Common myeloid progenitor, CD34-positive (primary cell): ENCODE data around the gene TNKS2.

Source experiments
- CTCF ChIA-PET: fragments of 350-600 bp; sonication (Branson Sonifier 250); formaldehyde crosslinking; loops from one replicate; lab custom pipeline; 2021; ENCODE audit warnings: antibody characterized with exemption; lab: Charles Lee
- POLR2A ChIA-PET: fragments of 350-600 bp; sonication (Branson Sonifier 250); formaldehyde crosslinking; loops from one replicate; lab custom pipeline; 2021; ENCODE audit warnings: antibody characterized with exemption; lab: Charles Lee
- DNase-seq, 3 donors: peaks; one replicate each; pipeline versions ENCODE4 v3.0.0 to v3.0.0-alpha.2; 2013
- H3K27ac ChIP-seq, 2 experiments: 1 replicate in 1 of 2; 2 replicates in 1 of 2; pipeline ENCODE4 v1.7.0; 2013; ENCODE audit warnings: inconsistent platforms in 2 of 2, low read length in 2 of 2, mild to moderate bottlenecking in 2 of 2, low read depth in 1 of 2, moderate library complexity in 1 of 2; ENCODE audit not compliant: severe bottlenecking in 2 of 2, insufficient read depth in 1 of 2, poor library complexity in 1 of 2
- H3K27me3 ChIP-seq, 5 experiments: replicated peaks in 2 of 5; 1 replicate in 3 of 5; 2 replicates in 2 of 5; pipeline versions ENCODE4 v1.6.1 to v1.7.0; 2013; ENCODE audit warnings: low read length in 4 of 5, mild to moderate bottlenecking in 2 of 5, moderate library complexity in 2 of 5, inconsistent platforms in 1 of 5; ENCODE audit not compliant: insufficient read depth in 5 of 5, control insufficient read depth in 4 of 5
- H3K36me3 ChIP-seq, 4 experiments: 1 replicate in 2 of 4; 2 replicates in 2 of 4; pipeline versions ENCODE4 v1.6.1 to v1.7.0; 2013; ENCODE audit warnings: low read length in 3 of 4, control low read depth in 1 of 4, mild to moderate bottlenecking in 1 of 4; ENCODE audit not compliant: control insufficient read depth in 4 of 4, insufficient read depth in 4 of 4
- H3K4me1 ChIP-seq, 4 experiments: 1 replicate in 3 of 4; 2 replicates in 1 of 4; pipeline versions ENCODE4 v1.6.1 to v1.7.1; 2013; ENCODE audit warnings: low read length in 3 of 4, mild to moderate bottlenecking in 3 of 4, control low read depth in 1 of 4, inconsistent platforms in 1 of 4, moderate library complexity in 1 of 4; ENCODE audit not compliant: control insufficient read depth in 4 of 4, insufficient read depth in 4 of 4; ENCODE audit errors: control extremely low read depth in 1 of 4
- H3K4me3 ChIP-seq, 7 experiments: 1 replicate in 4 of 7; 2 replicates in 3 of 7; pipeline versions ENCODE4 v1.5.1 to v1.7.0; 2013; ENCODE audit warnings: mild to moderate bottlenecking in 7 of 7, low read length in 6 of 7, moderate library complexity in 6 of 7, inconsistent platforms in 2 of 7, low read depth in 2 of 7, control low read depth in 1 of 7; ENCODE audit not compliant: insufficient read depth in 4 of 7, control insufficient read depth in 1 of 7; ENCODE audit errors: extremely low read depth in 1 of 7
- H3K9me3 ChIP-seq, 5 experiments: 1 replicate in 4 of 5; 2 replicates in 1 of 5; pipeline versions ENCODE4 v1.6.1 to v1.7.1; 2013; ENCODE audit warnings: low read length in 4 of 5, mild to moderate bottlenecking in 2 of 5, inconsistent platforms in 1 of 5, low read depth in 1 of 5, moderate library complexity in 1 of 5; ENCODE audit not compliant: control insufficient read depth in 4 of 5, insufficient read depth in 2 of 5; ENCODE audit errors: control extremely low read depth in 1 of 5
- WGBS: methylation state at CpG from one replicate; pipeline ENCODE4 v1.1.5; 2013; ENCODE audit not compliant: insufficient coverage; 5-methylcytosine and 5-hydroxymethylcytosine counted together

The TNKS2 gene

GRCh38 chr10:91762878-91763277, 35.3 kb upstream of the TNKS2 start:
- ChIA-PET CTCF (no interaction called here), POLR2A (no interaction called here)
- H3K27ac ChIP-seq, result no peak overlapping the region
- H3K4me1 ChIP-seq, result no peaks in the 10 kb centered on the region
- no peaks in the 10 kb centered on the region for H3K36me3 ChIP-seq
- no CpG with 5 or more reads among the region's 1 CpG for WGBS
- peaks cover 0 to 2% (median 0%) of the 10 kb centered on the region in 5 experiments for H3K27me3 ChIP-seq
- no peak overlapping the region for H3K4me3 ChIP-seq
- H3K9me3 ChIP-seq, result no peaks in the 10 kb centered on the region
- DNase-seq, result peak in 2 of 3 donors; percentile 28 to 61

GRCh38 chr10:91766676-91767075, 31.6 kb upstream of the TNKS2 start:
- Histone ChIP-seq H3K9me3 (no peaks in the 10 kb centered on the region), H3K27me3 (no peaks in the 10 kb centered on the region), H3K36me3 (no peaks in the 10 kb centered on the region), H3K4me3 (no peak overlapping the region), H3K27ac (no peak overlapping the region), H3K4me1 (no peaks in the 10 kb centered on the region)
- ChIA-PET POLR2A (no interaction called here), CTCF (no interaction called here)
- DNase-seq, result no peak
- WGBS, result 94% methylated on average over 5 of the region's 7 CpGs

GRCh38 chr10:91768123-91768522, 30.1 kb upstream of the TNKS2 start:
- no peak for DNase-seq
- Histone ChIP-seq H3K9me3 (no peaks in the 10 kb centered on the region), H3K4me3 (no peak overlapping the region), H3K27ac (no peak overlapping the region), H3K27me3 (no peaks in the 10 kb centered on the region), H3K4me1 (no peaks in the 10 kb centered on the region), H3K36me3 (no peaks in the 10 kb centered on the region)
- ChIA-PET POLR2A (no interaction called here), CTCF (interaction anchor here (0.8 to 1.1 kb wide), 3 partner anchors 8 to 371 kb away, joined by 3 read pairs; no protein-coding TSS in a partner anchor)
- no CpG with 5 or more reads among the region's 3 CpGs for WGBS

GRCh38 chr10:91771907-91772306, 26.3 kb upstream of the TNKS2 start:
- ChIA-PET POLR2A (no interaction called here), CTCF (interaction anchor here (2.0 kb wide), 1 partner anchor 13 kb away, joined by 7 read pairs; no protein-coding TSS in a partner anchor)
- Histone ChIP-seq H3K9me3 (no peaks in the 10 kb centered on the region), H3K4me3 (no peak overlapping the region), H3K27me3 (no peaks in the 10 kb centered on the region), H3K4me1 (no peaks in the 10 kb centered on the region), H3K27ac (no peak overlapping the region), H3K36me3 (no peaks in the 10 kb centered on the region)
- DNase-seq, result no peak
- WGBS, result 100% methylated on average over 1 of the region's 1 CpG

- Histone ChIP-seq H3K27ac (no peak overlapping the region), H3K27me3 (no peaks in the 10 kb centered on the region), H3K9me3 (no peaks in the 10 kb centered on the region), H3K4me1 (no peaks in the 10 kb centered on the region), H3K36me3 (no peaks in the 10 kb centered on the region), H3K4me3 (no peak overlapping the region)
- POLR2A ChIA-PET, result no interaction called here
- no peak for DNase-seq
- CTCF ChIA-PET, result no interaction called here
- WGBS, result 100% methylated on average over 1 of the region's 2 CpGs
Observed at GRCh38 chr10:91772461-91772860, 25.8 kb upstream of the TNKS2 start.

- no CpG with 5 or more reads among the region's 1 CpG for WGBS
- ChIA-PET POLR2A (no interaction called here), CTCF (no interaction called here)
- Histone ChIP-seq H3K9me3 (no peaks in the 10 kb centered on the region), H3K27me3 (no peaks in the 10 kb centered on the region), H3K27ac (no peak overlapping the region), H3K4me3 (no peak overlapping the region), H3K36me3 (no peaks in the 10 kb centered on the region), H3K4me1 (no peaks in the 10 kb centered on the region)
- DNase-seq, result no peak
Observed at GRCh38 chr10:91772869-91773268, 25.4 kb upstream of the TNKS2 start.

- ChIA-PET CTCF (interaction anchor here (0.9 to 1.5 kb wide), 2 partner anchors 10 to 14 kb away, joined by 3 read pairs; no protein-coding TSS in a partner anchor), POLR2A (no interaction called here)
- Histone ChIP-seq H3K27ac (no peak overlapping the region), H3K9me3 (no peaks in the 10 kb centered on the region), H3K36me3 (no peaks in the 10 kb centered on the region), H3K4me1 (no peaks in the 10 kb centered on the region), H3K4me3 (no peak overlapping the region), H3K27me3 (no peaks in the 10 kb centered on the region)
- DNase-seq, result no peak
- 92% methylated on average over 2 of the region's 2 CpGs for WGBS
Observed at GRCh38 chr10:91774571-91774970, 23.7 kb upstream of the TNKS2 start.
